NAMALWA (cell line): ENCODE data around the gene LHX2.
"Not testable (repeated sequence)": the region's sequence is repeated elsewhere in the genome, so short reads cannot be mapped to it uniquely, and the experiment has no call there.

Experiments used
- DNase-seq: peaks from one replicate; pipeline ENCODE4 v3.0.0-alpha.2; 2015; ENCODE audit warnings: low spot score

The LHX2 gene

GRCh38 chr9:124011460-124012301, at the start of gene LHX2:
TSS of gene LHX2 (plus strand) at chr9:124011768. CDS start at chr9:124012349, 581 bp downstream.
- no peak for DNase-seq

DNA sequence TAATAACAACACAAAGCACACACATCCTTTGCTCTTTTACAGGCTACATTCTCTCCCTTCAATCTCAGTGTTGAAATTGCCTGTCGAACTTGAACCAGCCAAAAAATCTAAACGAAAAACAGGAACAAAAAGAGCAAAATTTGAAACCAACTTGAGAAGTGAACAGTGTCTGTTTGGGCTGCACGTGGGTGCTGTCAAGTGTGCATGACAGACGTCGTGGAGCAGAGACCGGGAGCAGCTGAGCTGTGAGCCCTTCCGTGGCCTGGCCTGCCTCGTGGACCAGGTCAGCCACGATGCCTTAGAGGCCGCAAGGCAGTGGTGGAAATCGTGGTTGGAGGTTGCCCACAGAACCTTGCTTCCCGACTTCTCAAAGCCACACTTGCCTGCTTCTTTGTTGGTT, 46.8 kb upstream of the LHX2 start:
- DNase-seq: peak; percentile 33

- DNase-seq: no peak
Observed at GRCh38 chr9:123965801-123966686, 45.5 kb upstream of the LHX2 start.

- DNase-seq: no peak
Observed at GRCh38 chr9:123967323-123967722, 44.2 kb upstream of the LHX2 start.

DNA sequence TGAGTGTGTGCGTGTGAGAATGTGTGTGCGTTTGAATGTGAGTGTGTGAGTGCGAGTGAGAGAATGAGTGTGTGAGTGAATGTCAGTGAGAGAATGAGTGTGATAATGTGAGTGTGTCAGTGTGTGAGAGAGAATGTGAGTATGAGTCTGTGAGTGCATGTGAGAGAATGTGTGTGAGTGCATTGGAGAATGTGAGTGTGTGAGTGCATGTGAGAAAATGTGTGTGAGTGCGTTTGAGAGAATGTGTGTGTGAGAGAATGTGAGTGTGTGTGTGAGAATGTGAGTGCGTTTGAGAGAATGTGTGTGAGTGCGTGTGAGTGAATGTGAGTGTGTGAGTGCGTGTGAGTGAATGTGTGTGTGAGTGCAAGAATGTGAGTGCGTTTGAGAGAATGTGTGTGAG, 39.0 kb upstream of the LHX2 start:
- no peak for DNase-seq

DNA sequence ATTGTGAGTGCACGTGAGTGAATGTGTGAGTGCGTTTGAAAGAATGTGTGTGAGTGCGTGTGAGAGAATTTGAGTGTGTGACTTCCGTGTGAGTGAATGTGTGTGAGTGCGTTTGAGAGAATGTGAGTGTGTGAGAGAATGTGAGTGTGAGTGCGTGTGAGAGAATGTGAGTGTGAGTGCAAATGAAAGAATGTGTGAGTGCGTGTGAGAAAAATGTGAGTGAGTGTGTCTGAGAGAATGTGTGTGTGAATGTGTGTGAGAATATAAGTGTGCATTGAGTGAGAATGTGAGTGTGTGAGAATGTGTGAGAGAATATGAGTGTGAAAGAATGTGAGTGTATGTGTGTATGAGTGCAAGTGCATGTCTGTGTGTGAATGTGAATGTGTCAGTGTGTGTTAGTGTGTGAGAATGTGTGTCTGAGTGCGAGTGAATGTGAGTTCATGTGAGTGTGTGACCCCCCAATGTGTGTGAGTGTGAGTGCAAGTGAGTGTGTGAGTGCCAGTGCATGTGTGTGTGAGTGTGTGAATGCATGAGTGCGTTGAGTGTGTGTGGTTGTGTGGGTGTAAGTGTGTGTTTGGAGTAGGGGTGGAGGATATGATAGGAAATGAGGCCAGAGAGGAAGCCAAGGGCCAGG, 37.9 kb upstream of the LHX2 start:
- no peak for DNase-seq

DNA sequence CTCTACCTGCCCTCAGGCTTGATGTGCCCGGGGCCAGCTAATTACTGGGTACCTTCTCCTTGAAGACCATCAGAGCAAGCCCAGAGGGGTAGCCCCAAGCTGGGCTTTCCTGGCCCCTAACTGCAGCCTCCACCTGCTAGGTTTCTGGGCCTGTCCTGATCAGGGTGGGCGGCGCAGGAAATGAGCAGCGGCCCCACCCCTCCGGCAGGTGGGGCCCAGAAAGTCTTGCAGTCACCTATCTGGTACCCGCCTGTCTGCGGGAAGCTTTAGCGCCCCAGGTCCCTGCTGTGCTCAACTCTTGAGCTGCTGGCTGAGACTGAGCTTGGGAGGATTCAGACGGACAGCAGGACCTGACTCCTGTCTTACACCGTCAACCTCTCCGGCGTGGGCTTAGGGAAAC, 37.1 kb upstream of the LHX2 start:
- DNase-seq: no peak

GRCh38 chr9:123975871-123976270, 35.7 kb upstream of the LHX2 start:
- no peak for DNase-seq

DNA sequence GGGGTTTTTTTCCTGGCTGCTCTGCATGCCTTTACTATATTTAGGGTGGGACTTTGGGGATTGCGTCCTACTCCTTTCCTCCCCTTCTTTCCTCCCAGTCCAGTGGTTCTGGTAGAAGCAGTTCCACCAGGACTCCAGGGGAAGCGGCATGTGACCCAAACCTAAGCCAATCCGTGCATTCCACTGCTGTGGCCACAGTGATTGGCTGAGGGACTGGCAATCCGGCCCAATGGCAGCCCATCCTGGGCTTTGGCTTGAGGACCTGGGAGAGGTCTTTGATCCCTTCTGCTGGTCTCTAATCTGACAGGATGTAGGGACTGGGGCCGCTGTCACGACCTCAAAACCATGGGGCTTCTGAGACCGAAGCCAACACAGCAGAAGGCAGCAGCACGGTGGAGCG, 35.0 kb upstream of the LHX2 start:
- DNase-seq: not testable (repeated sequence)

DNA sequence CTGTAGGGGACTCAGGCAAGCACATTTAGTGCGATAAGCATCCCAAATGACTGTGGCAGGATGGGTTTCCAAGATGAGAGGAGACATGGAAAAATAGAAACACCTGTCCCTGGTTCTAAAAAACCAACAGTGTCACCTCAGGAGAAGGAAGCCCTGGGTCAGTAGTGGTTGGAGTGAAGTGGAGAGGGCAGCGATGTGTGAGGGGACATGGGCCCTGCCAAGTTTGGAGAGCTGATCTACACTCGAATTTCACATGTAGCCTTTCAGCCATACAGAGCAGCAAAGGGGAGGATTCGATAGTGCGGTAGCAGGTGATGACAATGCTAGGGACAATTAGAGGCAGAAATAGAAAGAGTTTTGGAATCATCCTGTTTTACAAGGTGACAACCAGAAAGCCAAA, 32.6 kb upstream of the LHX2 start:
- DNase-seq: no peak

DNA sequence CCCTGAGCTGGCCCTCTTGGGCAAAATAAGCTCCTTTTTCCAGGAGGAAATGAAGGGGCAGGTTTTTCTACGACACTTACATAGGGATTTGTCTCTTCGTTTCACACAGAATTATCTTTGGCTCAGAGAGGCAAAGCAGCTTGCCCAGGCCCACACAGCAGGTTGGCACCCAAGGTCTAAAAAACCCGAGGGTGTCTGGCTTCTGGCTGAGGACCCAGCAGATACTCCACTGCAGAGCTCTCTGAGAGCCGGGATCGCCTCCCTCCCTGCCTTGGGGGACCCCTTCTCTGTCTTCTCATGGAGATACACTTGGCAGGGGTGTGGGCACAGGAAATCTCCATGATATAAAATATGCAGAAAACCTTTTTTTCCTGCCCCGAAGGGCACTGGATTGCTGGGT, 29.0 kb upstream of the LHX2 start:
- no peak for DNase-seq

DNA sequence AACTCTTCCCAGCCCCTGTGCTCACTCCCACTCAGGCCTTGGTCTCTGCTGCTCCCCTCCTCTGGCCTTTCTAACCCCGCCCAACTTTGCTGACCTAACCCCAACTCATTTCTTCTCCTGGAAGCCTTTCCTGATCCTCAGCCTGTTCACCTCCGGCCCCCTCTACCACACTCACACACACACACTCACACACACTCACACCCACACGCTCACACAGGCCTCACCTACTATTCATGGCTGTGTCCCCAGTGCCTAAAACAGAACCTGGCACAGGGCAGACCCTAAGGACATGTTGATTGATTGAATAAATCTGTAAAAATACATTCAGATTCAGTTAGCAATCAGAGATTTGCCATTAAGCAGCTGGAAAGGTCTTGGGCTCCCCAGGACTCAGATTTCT, 28.5 kb upstream of the LHX2 start:
- DNase-seq: no peak

DNA sequence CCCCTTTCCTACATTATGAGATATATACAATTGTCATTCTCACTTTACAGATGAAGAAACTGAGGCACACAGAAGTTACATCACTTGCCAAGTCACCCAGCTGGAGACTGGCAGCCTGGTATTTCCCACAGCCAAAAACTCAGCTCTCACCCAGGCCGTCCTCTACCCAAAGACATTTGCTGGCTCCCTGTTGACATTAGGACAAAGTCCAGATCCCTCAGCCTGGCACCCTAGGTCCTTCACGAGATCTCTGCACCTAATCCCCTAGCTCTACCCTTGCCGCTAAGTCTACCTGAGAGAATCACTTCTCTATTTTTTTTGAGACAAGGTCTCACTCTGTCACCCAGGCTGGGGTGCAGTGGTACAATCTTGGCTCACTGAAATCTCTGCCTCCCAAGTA, 26.8 kb upstream of the LHX2 start:
- no peak for DNase-seq

DNA sequence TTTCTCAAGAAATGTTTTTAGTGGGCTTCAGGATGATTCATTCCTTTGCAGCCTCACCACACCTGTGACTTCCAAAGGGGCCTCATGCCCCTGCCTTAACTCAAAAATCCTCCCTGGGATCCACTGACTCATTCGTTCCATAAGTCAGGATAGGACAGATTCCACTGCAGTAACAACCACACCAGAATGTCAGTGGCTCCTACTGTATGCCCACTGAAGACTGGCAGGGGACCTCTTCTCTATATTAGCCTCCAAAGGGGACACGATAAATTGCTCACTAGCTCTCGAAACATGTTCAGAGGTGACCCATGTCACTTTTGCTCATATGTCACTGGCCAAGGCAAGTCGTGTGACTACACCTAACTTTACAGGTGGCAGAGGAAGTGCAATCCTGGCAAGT, 25.7 kb upstream of the LHX2 start:
- DNase-seq: no peak

GRCh38 chr9:123990427-123990826, 21.1 kb upstream of the LHX2 start:
- DNase-seq: no peak

DNA sequence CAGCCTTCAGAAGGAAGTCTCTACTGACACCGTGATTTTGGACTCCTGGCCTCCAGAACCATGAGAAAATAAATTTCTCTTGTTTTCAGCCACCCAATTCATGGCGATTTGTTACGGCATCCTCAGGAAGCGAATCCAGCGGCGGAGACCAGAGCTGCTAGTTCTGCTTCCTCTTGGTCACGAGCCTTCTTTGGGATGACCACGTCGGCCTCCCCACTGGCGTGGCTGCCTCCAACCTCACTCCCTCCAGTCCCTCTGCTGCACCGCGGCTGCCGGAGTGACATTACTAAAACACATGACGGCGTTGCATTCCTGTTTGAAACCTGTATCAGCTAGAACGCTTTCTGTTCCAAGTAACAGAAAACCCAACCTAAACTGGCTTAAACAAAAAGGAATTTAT, 18.9 kb upstream of the LHX2 start:
- DNase-seq: not testable (repeated sequence)

GRCh38 chr9:123996731-123997421, 14.7 kb upstream of the LHX2 start:
- peak; percentile 31 for DNase-seq

- DNase-seq: no peak
Observed at GRCh38 chr9:123997665-123998277, 13.8 kb upstream of the LHX2 start.

DNA sequence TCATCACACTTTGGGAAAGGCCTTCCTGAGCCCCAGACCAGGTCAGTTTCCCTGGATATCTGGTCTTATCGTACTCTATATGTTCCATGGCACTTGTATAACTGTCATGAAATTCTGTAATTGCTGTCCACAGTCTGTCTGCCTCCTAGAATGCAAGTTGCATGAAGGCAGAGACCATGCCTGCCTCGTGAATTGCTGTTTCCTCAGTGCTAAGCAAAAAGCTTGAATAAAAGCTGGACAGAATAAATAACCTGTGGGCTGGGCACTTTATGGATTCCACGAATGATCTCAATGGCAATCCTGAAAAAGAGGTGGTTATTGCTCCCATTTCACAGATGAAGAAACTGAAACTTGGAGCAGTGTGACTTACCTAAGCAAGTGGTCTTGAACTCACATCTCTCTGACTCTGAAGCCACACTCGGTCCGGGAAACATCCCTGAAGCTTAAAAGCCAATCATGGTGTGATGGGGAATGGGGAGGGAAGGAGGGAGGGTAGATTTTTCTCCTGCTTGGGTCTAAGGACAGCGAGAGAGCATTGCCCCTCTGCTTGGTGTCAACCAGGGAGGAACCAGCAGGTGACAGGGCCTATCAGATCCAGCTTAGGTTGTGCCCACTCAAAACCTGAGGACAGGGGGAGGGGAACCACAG, 13.2 kb upstream of the LHX2 start:
- DNase-seq: no peak

DNA sequence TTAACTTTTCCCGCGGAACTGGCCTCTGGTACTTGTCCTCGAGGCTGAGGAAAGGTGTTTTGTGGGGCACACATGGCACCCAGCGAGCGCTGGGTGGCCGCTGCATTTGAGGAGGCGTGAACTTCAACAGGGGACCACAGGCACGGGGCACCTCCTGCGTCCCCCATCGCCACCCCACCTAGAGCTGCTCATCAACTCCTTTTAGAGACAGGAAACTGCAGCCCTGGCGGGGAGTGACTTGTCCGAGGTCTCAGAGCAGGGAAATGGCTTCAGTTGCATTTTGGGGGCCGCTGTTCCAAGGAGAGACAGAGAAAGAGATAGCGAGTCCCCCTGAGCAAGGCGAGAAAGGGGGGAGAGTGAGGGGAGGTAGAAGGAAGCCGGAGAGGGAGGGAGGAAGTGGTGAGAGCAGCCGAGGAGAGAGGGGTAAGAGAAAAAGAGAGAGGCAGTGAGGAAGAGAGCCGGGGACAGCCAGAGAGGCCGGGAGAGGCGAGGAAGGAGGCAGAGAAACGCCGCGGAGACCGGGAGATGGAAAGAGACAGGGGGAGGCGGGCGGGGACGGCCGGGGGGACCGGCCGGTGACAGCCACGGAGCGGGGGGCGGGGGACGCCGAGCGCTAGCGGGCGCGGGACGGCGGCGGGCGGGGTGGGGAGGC, 12.5 kb upstream of the LHX2 start:
- no peak for DNase-seq

DNA sequence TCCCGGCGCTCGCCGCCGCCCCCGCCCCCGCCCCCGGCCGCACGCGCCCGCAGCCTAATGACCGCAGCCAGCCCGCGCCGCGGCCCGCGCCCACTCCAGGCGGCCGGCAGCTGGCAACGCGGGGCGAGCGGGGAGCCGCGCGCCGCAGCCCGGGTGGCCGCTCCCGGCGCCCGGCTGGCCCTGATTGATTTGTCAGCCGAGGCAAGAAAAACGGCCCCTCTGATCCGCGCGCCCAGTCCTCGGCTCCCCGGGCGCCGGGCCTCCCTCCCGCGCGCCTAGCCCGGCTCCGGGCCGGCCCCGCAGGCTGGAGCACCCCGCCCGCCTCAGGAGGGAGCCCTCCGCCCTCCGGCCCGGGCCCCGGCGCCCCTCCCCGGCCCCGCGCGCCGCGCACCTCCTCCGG, 11.9 kb upstream of the LHX2 start:
- no peak for DNase-seq
